PC-3 (cell line): Measurements from ENCODE around the gene PPM1E. TPM values are rescaled to one million over a fixed set of nuclear protein-coding genes. Genes with fewer than 3 reads are reported as not detected.

Source experiments
- ATAC-seq: fragments of 200-7000 bp; cut with Tn5 transposase; 2 replicates; pipeline ENCODE4 v1.9.1; 2020; ENCODE audit warnings: mild to moderate bottlenecking, moderate library complexity
- BruUV-seq: library from RNA; stranded (reverse); fragments of 400-500 nt; replicated peaks from 2 replicates; lab custom pipeline; 2021; lab: Mats Ljungman, UMichigan
- CTCF ChIA-PET: fragments of 300-600 bp; sonication (Branson Sonifier 250); formaldehyde crosslinking; loops from one replicate; lab custom pipeline; 2022; ENCODE audit warnings: antibody characterized with exemption; lab: Charles Lee
- POLR2A ChIA-PET: fragments of 300-600 bp; sonication (Branson Sonifier 250); formaldehyde crosslinking; loops from one replicate; lab custom pipeline; 2022; ENCODE audit warnings: antibody characterized with exemption; ENCODE audit not compliant: unreplicated experiment; lab: Charles Lee
- DNase-seq: peaks from one replicate; pipeline ENCODE4 v3.0.0-alpha.2; 2015
- H2AFZ ChIP-seq: fragments of 300-600 bp; sonication (generic); 2 replicates; pipeline ENCODE4 v1.6.0; 2016; ENCODE audit warnings: antibody characterized with exemption, low read length
- H3F3A ChIP-seq: fragments of 300-600 bp; sonication (generic); one replicate; pipeline ENCODE4 v1.6.0; 2017; ENCODE audit warnings: antibody characterized with exemption, low read length, control low read depth, mild to moderate bottlenecking; ENCODE audit not compliant: unreplicated experiment
- H3K27ac ChIP-seq: fragments of 300-600 bp; sonication (generic); 2 replicates; pipeline ENCODE4 v1.5.1; 2016; ENCODE audit warnings: mild to moderate bottlenecking, low read length
- H3K27me3 ChIP-seq: fragments of 300-600 bp; sonication (generic); 2 replicates; pipeline ENCODE4 v1.6.1; 2016; ENCODE audit warnings: low read length, mixed read lengths
- H3K36me3 ChIP-seq: fragments of 300-600 bp; sonication (generic); 2 replicates; pipeline ENCODE4 v1.6.1; 2016; ENCODE audit warnings: low read depth, mixed run types, low read length, mixed read lengths
- H3K4me1 ChIP-seq: fragments of 300-600 bp; sonication (generic); 2 replicates; pipeline ENCODE4 v1.5.1; 2016; ENCODE audit warnings: low read length; ENCODE audit not compliant: insufficient read depth
- H3K4me2 ChIP-seq: fragments of 300-600 bp; sonication (generic); 2 replicates; pipeline ENCODE4 v1.6.0; 2016; ENCODE audit warnings: low read length
- H3K4me3 ChIP-seq: fragments of 300-600 bp; sonication (generic); 2 replicates; pipeline ENCODE4 v1.5.1; 2016; ENCODE audit warnings: mild to moderate bottlenecking, low read length, mixed read lengths
- H3K79me2 ChIP-seq: fragments of 300-600 bp; sonication (generic); 2 replicates; pipeline ENCODE4 v1.6.1; 2017; ENCODE audit warnings: low read length, mixed read lengths
- H3K9ac ChIP-seq: fragments of 300-600 bp; sonication (generic); 2 replicates; pipeline ENCODE4 v1.6.0; 2016; ENCODE audit warnings: mild to moderate bottlenecking, low read length
- H3K9me2 ChIP-seq: fragments of 300-600 bp; sonication (generic); replicated peaks from 2 replicates; pipeline ENCODE4 v1.6.1; 2016; ENCODE audit warnings: mixed run types, low read length, mixed read lengths
- H3K9me3 ChIP-seq: fragments of 300-600 bp; sonication (generic); 2 replicates; pipeline ENCODE4 v1.6.1; 2016; ENCODE audit warnings: low read length, mixed read lengths
- H4K20me1 ChIP-seq: fragments of 300-600 bp; sonication (generic); 2 replicates; pipeline ENCODE4 v1.6.1; 2016; ENCODE audit warnings: low read length, mixed read lengths
- EZH2 ChIP-seq: fragments of 300-600 bp; sonication (generic); IDR thresholded peaks from one replicate; pipeline ENCODE4 v1.6.1; 2017; ENCODE audit warnings: antibody characterized with exemption, mild to moderate bottlenecking, low read length; ENCODE audit not compliant: unreplicated experiment
- EZH2phosphoT487 ChIP-seq: fragments of 300-600 bp; sonication (generic); IDR thresholded peaks from 2 replicates; pipeline ENCODE4 v1.6.1; 2018; ENCODE audit warnings: mild to moderate bottlenecking, antibody characterized with exemption, low read length, borderline replicate concordance
- intact Hi-C: fragments of 100-400 bp; cut with micrococcal nuclease; formaldehyde crosslinking; loops from 2 replicates; pipeline ENCODE4 v1.9.0; 2023
- total RNA-seq: library from RNA; depleted of rRNA; stranded (reverse); fragments of >200 nt; gene quantifications from 2 replicates; pipeline ENCODE4 v1.2.3, GENCODE V29; 2014
- TF ChIP-seq, protein P1 (sequence below): fragments of 300-600 bp; sonication (generic); conservative IDR thresholded peaks from 2 replicates; pipeline ENCODE4 v1.5.1; 2017; ENCODE audit warnings: antibody characterized with exemption, low read depth, mild to moderate bottlenecking, low read length

PPM1E gene
- total RNA-seq, 1 experiment from 2014 or later = not detected

DNA sequence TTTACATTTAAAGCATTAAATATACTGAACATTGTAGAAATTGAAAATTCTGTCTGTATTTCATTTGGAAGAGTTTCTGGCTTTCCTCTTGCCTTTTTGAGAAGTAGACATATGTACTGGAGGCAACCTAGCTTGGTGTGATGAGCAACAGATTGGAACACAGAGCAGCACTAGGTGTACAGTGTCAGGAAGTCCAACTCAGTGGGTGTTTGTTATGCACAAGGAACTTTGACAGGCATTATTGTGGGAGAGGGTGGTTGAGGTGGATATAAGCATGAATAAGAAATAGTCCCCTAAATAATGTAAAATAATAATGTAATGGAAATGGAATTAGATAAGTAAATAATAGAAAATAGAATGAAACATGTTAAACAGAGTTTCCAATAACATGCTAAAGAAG, 58.1 kb downstream of the PPM1E start:
- H3F3A ChIP-seq = no peaks in the 10 kb centered on the region
- no TSS peak for BruUV-seq
- H3K4me3 ChIP-seq = no peak overlapping the region
- H2AFZ ChIP-seq = no peak overlapping the region
- H3K36me3 ChIP-seq = no peaks in the 10 kb centered on the region
- H3K27ac ChIP-seq = no peak overlapping the region
- intact Hi-C loops = no loop called here
- no peaks in the 10 kb centered on the region for H3K79me2 ChIP-seq
- ChIA-PET POLR2A (no interaction called here), CTCF (no interaction called here)
- H3K4me2 ChIP-seq = no peak overlapping the region
- peaks cover 20% of the 10 kb centered on the region; the same call in 1 of the 2 replicates for H3K27me3 ChIP-seq
- no peaks in the 10 kb centered on the region for H3K9me3 ChIP-seq
- DNase-seq (no peak), ATAC-seq (no peak)
- no peaks in the 10 kb centered on the region for H3K9me2 ChIP-seq
- TF ChIP-seq EZH2 (no peak), EZH2phosphoT487 (no peak)
- TF ChIP-seq, protein P1, sequence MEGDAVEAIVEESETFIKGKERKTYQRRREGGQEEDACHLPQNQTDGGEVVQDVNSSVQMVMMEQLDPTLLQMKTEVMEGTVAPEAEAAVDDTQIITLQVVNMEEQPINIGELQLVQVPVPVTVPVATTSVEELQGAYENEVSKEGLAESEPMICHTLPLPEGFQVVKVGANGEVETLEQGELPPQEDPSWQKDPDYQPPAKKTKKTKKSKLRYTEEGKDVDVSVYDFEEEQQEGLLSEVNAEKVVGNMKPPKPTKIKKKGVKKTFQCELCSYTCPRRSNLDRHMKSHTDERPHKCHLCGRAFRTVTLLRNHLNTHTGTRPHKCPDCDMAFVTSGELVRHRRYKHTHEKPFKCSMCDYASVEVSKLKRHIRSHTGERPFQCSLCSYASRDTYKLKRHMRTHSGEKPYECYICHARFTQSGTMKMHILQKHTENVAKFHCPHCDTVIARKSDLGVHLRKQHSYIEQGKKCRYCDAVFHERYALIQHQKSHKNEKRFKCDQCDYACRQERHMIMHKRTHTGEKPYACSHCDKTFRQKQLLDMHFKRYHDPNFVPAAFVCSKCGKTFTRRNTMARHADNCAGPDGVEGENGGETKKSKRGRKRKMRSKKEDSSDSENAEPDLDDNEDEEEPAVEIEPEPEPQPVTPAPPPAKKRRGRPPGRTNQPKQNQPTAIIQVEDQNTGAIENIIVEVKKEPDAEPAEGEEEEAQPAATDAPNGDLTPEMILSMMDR = no peak
- H3K9ac ChIP-seq = no peak overlapping the region
- no peaks in the 10 kb centered on the region for H4K20me1 ChIP-seq
- no peaks in the 10 kb centered on the region for H3K4me1 ChIP-seq

DNA sequence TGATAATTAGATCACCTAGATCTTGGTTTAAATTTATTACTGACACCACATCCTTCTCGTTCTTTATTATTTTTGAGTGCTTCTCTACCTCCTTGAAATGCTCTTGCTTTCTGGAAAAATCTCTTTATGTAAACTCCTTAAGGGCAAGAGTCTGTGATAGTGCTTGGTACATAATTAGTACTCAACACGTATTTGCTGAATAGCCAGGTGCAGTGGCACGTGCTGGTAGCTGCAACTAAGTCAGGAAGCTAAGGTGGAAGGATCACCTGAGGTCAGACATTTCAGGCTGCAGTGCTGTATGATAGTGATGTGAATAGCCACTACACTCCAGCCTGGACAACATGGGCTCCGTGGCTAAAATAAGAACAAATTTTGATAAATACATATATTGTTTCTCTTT, 63.0 kb downstream of the PPM1E start:
- H3K79me2 ChIP-seq = no peaks in the 10 kb centered on the region
- ChIA-PET POLR2A (no interaction called here), CTCF (no interaction called here)
- H3K4me1 ChIP-seq = no peaks in the 10 kb centered on the region
- H3K9me3 ChIP-seq = no peaks in the 10 kb centered on the region
- no peak for TF ChIP-seq EZH2phosphoT487
- no peak for TF ChIP-seq EZH2
- TF ChIP-seq, protein P1 = no peak
- H3K9ac ChIP-seq = no peak overlapping the region
- no peaks in the 10 kb centered on the region for H3K9me2 ChIP-seq
- BruUV-seq = no TSS peak
- H3K4me2 ChIP-seq = no peak overlapping the region
- no peak overlapping the region for H3K27ac ChIP-seq
- no peak for ATAC-seq
- no peaks in the 10 kb centered on the region for H3K36me3 ChIP-seq
- peaks cover 36% of the 10 kb centered on the region for H3K27me3 ChIP-seq
- DNase-seq = no peak
- no peak overlapping the region for H3K4me3 ChIP-seq
- no peaks in the 10 kb centered on the region for H4K20me1 ChIP-seq
- H3F3A ChIP-seq = no peaks in the 10 kb centered on the region
- intact Hi-C loops = no loop called here
- no peak overlapping the region for H2AFZ ChIP-seq

DNA sequence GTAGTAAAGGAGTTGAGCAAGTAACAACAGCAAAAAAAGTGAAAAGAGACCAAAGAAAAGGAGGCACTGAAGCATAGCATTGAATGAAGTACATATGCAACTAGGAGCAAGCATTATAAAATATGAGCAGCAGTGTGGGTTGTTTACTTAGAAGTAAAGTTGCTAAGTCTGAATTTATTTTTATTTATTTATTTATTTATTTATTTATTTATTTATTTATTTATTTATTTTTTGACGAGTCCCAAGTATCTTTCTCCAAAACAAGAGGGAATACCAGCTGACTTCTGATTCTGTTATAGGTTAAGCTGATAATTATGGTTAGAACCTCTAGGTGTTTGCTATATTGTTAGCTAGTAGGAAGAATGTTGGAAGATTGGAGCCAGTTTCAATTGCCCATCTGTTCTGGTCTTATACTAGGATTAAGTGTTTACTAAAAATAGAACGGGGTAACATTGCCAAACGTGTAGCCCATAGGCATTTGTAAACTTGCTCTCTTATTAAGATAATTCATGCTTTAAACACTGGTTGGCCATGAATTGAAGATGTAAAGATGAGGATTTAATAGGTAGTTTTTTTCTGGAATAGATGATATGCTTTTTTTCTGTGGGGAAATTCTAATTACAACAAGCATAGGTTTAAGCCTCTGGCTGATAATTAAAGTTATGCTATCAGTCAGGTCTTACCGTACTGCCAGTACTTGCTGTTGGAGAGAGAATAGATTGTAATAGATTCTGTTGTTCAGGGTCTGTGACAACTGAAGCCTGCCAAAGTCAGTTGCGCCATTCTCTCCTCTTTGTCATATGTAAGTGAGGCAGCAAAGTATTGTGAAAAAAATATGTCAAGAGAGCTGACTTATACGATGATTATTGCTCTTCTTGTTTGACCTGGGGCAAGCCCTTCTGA, 66.7 kb downstream of the PPM1E start:
- Histone ChIP-seq H3K9ac (no peak overlapping the region), H3K36me3 (no peaks in the 10 kb centered on the region), H3K4me1 (no peaks in the 10 kb centered on the region), H3K9me2 (no peaks in the 10 kb centered on the region), H4K20me1 (no peaks in the 10 kb centered on the region), H3K27me3 (peaks cover 41% of the 10 kb centered on the region), H3F3A (no peaks in the 10 kb centered on the region), H3K4me2 (no peak overlapping the region), H3K27ac (no peak overlapping the region), H3K79me2 (no peaks in the 10 kb centered on the region), H2AFZ (no peak overlapping the region), H3K4me3 (no peak overlapping the region), H3K9me3 (no peaks in the 10 kb centered on the region)
- TF ChIP-seq, protein P1 = no peak
- TF ChIP-seq EZH2phosphoT487 (no peak), EZH2 (no peak)
- intact Hi-C loops = no loop called here
- ATAC-seq = no peak
- CTCF ChIA-PET = no interaction called here
- BruUV-seq = no TSS peak
- no peak for DNase-seq
- POLR2A ChIA-PET = no interaction called here
